Gastroesophageal sphincter (tissue), 3 donors: Measurements from ENCODE around the gene EPS8L3.

ENCODE experiments used
- EP300 ChIP-seq: sonication (generic); formaldehyde crosslinking; IDR thresholded peaks from one replicate; pipeline ENCODE4 v1.6.1; 2017; ENCODE audit warnings: antibody characterized with exemption, mild to moderate bottlenecking
- POLR2A ChIP-seq, 2 donors: fragments of 450-650 bp; IDR thresholded peaks; one replicate each; pipeline ENCODE4 v1.6.1; 2017; ENCODE audit warnings: antibody characterized with exemption in 2 of 2, mild to moderate bottlenecking in 2 of 2, moderate library complexity in 1 of 2
- POLR2AphosphoS5 ChIP-seq: sonication (generic); formaldehyde crosslinking; IDR thresholded peaks from one replicate; pipeline ENCODE4 v1.6.1; 2017; ENCODE audit warnings: antibody characterized with exemption
- TF ChIP-seq, protein P1 (sequence below), 4 experiments: fragments of 200-600 bp in 2 of 4; fragments of 450-650 bp in 2 of 4; sonication (generic) in 1 of 4; IDR thresholded peaks; one replicate each; pipeline ENCODE4 v1.5.1; 2017 to 2019; ENCODE audit warnings: antibody characterized with exemption in 4 of 4, mild to moderate bottlenecking in 2 of 4, moderate library complexity in 2 of 4

DNA sequence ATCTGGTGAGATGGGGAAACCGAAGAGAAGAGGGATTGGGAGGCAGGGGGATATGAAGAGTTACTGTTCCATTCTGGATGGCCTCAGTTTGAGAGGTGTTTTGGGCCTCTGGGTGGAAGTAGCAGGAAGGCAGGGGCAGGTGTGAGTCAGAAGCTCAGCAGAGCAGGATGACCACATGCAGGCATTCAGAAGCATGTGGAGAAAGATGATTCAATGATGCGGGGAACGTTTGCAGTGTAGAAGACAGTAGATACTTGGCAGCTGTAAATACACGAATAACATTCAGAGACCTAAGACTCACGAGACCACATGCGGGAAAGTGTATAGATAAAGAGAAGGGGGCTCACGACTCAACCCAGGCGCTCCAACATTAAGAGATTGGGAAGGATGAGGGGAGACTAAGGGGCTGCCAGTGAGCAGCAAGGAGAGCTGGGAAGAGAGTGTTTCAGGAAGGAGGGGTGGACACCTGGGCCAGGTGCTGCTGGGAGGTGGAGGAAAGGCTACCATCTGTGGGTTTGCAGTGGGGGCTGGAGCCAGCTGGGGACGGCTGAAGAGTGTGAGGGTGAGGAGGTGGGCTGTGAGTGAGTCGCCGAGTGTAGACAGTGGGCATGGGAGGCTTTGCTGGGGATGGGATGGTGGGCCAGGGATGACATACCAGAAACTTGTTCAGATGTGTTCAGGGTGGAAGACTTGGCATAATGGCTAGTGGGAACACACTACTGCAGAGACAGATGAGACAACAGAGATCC is 5.8 kb upstream of the EPS8L3 start:
- TF ChIP-seq, protein P1, sequence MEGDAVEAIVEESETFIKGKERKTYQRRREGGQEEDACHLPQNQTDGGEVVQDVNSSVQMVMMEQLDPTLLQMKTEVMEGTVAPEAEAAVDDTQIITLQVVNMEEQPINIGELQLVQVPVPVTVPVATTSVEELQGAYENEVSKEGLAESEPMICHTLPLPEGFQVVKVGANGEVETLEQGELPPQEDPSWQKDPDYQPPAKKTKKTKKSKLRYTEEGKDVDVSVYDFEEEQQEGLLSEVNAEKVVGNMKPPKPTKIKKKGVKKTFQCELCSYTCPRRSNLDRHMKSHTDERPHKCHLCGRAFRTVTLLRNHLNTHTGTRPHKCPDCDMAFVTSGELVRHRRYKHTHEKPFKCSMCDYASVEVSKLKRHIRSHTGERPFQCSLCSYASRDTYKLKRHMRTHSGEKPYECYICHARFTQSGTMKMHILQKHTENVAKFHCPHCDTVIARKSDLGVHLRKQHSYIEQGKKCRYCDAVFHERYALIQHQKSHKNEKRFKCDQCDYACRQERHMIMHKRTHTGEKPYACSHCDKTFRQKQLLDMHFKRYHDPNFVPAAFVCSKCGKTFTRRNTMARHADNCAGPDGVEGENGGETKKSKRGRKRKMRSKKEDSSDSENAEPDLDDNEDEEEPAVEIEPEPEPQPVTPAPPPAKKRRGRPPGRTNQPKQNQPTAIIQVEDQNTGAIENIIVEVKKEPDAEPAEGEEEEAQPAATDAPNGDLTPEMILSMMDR (IDR thresholded peaks at IDR 0.05) = no peak
- TF ChIP-seq POLR2A (IDR thresholded peaks at IDR 0.05) (no peak), EP300 (no peak), POLR2AphosphoS5 (no peak)
